Retina (tissue), 1 donor: ENCODE data around the gene ANKS6.

Source experiments
- DNase-seq: peaks from one replicate; pipeline ENCODE4 v3.0.0-alpha.2; 2016

Gene ANKS6

GRCh38 chr9:98796364-98797101, at the start of gene ANKS6:
TSS of gene ANKS6 (minus strand) at chr9:98796555. CDS start at chr9:98796491, 64 bp downstream.
- DNase-seq: peak; percentile 86

GRCh38 chr9:98846081-98846480, 49.7 kb upstream of the ANKS6 start:
- DNase-seq: no peak

GRCh38 chr9:98842510-98842909, 46.2 kb upstream of the ANKS6 start:
- DNase-seq: no peak

GRCh38 chr9:98839724-98840123, 43.4 kb upstream of the ANKS6 start:
- no peak for DNase-seq

GRCh38 chr9:98838868-98839565, 42.7 kb upstream of the ANKS6 start:
- no peak for DNase-seq

GRCh38 chr9:98838155-98838867, 42.0 kb upstream of the ANKS6 start:
- DNase-seq: no peak

GRCh38 chr9:98837516-98837915, 41.2 kb upstream of the ANKS6 start:
- no peak for DNase-seq

GRCh38 chr9:98836206-98836605, 39.9 kb upstream of the ANKS6 start:
- no peak for DNase-seq

GRCh38 chr9:98834386-98834785, 38.0 kb upstream of the ANKS6 start:
- DNase-seq: no peak

- no peak for DNase-seq
Observed at GRCh38 chr9:98833090-98833956, 37.0 kb upstream of the ANKS6 start.

- DNase-seq: no peak
Observed at GRCh38 chr9:98832768-98833089, 36.4 kb upstream of the ANKS6 start.

GRCh38 chr9:98831696-98832095, 35.3 kb upstream of the ANKS6 start:
- DNase-seq: peak; percentile 46

- no peak for DNase-seq
Observed at GRCh38 chr9:98830554-98830953, 34.2 kb upstream of the ANKS6 start.

GRCh38 chr9:98829766-98830165, 33.4 kb upstream of the ANKS6 start:
- DNase-seq: no peak

GRCh38 chr9:98826716-98827115, 30.4 kb upstream of the ANKS6 start:
- no peak for DNase-seq

GRCh38 chr9:98825414-98825813, 29.1 kb upstream of the ANKS6 start:
- DNase-seq: no peak

- no peak for DNase-seq
Observed at GRCh38 chr9:98823666-98824334, 27.4 kb upstream of the ANKS6 start.

GRCh38 chr9:98822661-98823060, 26.3 kb upstream of the ANKS6 start:
- no peak for DNase-seq

GRCh38 chr9:98821831-98822230, 25.5 kb upstream of the ANKS6 start:
- DNase-seq: no peak

- no peak for DNase-seq
Observed at GRCh38 chr9:98819231-98819630, 22.9 kb upstream of the ANKS6 start.

- DNase-seq: no peak
Observed at GRCh38 chr9:98818764-98819163, 22.4 kb upstream of the ANKS6 start.

- no peak for DNase-seq
Observed at GRCh38 chr9:98815391-98815951, 19.1 kb upstream of the ANKS6 start.
